Measurements from ENCODE around the gene CCNK.

- TF ChIP-seq EZH2phosphoT487 (IDR thresholded peaks at IDR 0.05; ENCODE audit: low read depth) (no peak), CTCF (IDR thresholded peaks at IDR 0.05; ENCODE audit: low read depth, low read length) (no peak)
Measured at GRCh38 chr14:99513183-99513694, 32.0 kb downstream of the CCNK start.

Measured in OCI-LY3 (cell line).